IgD-negative memory B cell (primary cell): ENCODE data around the gene TMEM178B. TPM values are rescaled to one million over a fixed set of nuclear protein-coding genes. Genes with fewer than 3 reads are reported as not detected.
"Not testable (repeated sequence)": the region's sequence is repeated elsewhere in the genome, so short reads cannot be mapped to it uniquely, and the experiment has no call there.

ENCODE experiments used
- H3K27ac Mint-ChIP-seq, 3 donors: one replicate each; pipeline ENCODE4 v1.8.0; 2020 to 2022; ENCODE audit warnings: mild to moderate bottlenecking in 3 of 3, mixed read lengths in 3 of 3, moderate library complexity in 1 of 3
- H3K27me3 Mint-ChIP-seq: one replicate; pipeline ENCODE4 v1.8.0; 2021; ENCODE audit warnings: mixed read lengths
- H3K36me3 Mint-ChIP-seq: one replicate; pipeline ENCODE4 v1.8.0; 2020; ENCODE audit warnings: mild to moderate bottlenecking, mixed read lengths
- H3K4me1 Mint-ChIP-seq, 3 donors: one replicate each; pipeline ENCODE4 v1.8.0; 2020 to 2022; ENCODE audit warnings: mixed read lengths in 3 of 3, mild to moderate bottlenecking in 1 of 3
- H3K4me3 Mint-ChIP-seq, 4 donors: one replicate each; pipeline ENCODE4 v1.8.0; 2020 to 2022; ENCODE audit warnings: mild to moderate bottlenecking in 4 of 4, mixed read lengths in 4 of 4, moderate library complexity in 3 of 4
- H3K9me3 Mint-ChIP-seq, 3 donors: one replicate each; pipeline ENCODE4 v1.8.0; 2020 to 2021; ENCODE audit warnings: mixed read lengths in 3 of 3, mild to moderate bottlenecking in 1 of 3
- polyA plus RNA-seq: library from polyadenylated mRNA; unstranded; fragments of 300-500 nt; fragmentation: Illumina TruSeq; gene quantifications from one replicate; pipeline ENCODE4 v1.2.3, GENCODE V29; 2021

TMEM178B gene
- polyA plus RNA-seq, 1 donor from 2014 or later, result not detected

GRCh38 chr7:141320287-141320686 lies 246.4 kb downstream of the TMEM178B start:
- Mint-ChIP-seq H3K27ac (no peak overlapping the region), H3K4me1 (no peaks in the 10 kb centered on the region), H3K27me3 (peaks cover 2% of the 10 kb centered on the region), H3K36me3 (no peaks in the 10 kb centered on the region), H3K4me3 (peak overlapping the region in 1 of 4 donors; percentile 30), H3K9me3 (peaks cover 0 to 3% (median 0%) of the 10 kb centered on the region in 3 donors)

- peaks cover 2% of the 10 kb centered on the region for H3K27me3 Mint-ChIP-seq
- H3K4me3 Mint-ChIP-seq, result no peak overlapping the region
- H3K27ac Mint-ChIP-seq, result no peak overlapping the region
- H3K36me3 Mint-ChIP-seq, result no peaks in the 10 kb centered on the region
- H3K9me3 Mint-ChIP-seq, result peaks cover 0 to 3% (median 0%) of the 10 kb centered on the region in 3 donors
- no peaks in the 10 kb centered on the region for H3K4me1 Mint-ChIP-seq
Observed at GRCh38 chr7:141322383-141322782, 248.5 kb downstream of the TMEM178B start.

- Mint-ChIP-seq H3K36me3 (no peaks in the 10 kb centered on the region), H3K4me3 (no peak overlapping the region), H3K27ac (no peak overlapping the region), H3K27me3 (peaks cover 2% of the 10 kb centered on the region), H3K4me1 (no peaks in the 10 kb centered on the region), H3K9me3 (peaks cover 0 to 3% (median 0%) of the 10 kb centered on the region in 3 donors)
Observed at GRCh38 chr7:141323826-141324225, 250.0 kb downstream of the TMEM178B start.

- no peak overlapping the region for H3K27ac Mint-ChIP-seq
- H3K4me1 Mint-ChIP-seq, result no peaks in the 10 kb centered on the region
- H3K9me3 Mint-ChIP-seq, result peaks cover 0 to 2% (median 0%) of the 10 kb centered on the region in 3 donors
- no peak overlapping the region for H3K4me3 Mint-ChIP-seq
- H3K27me3 Mint-ChIP-seq, result peaks cover 2% of the 10 kb centered on the region
- no peaks in the 10 kb centered on the region for H3K36me3 Mint-ChIP-seq
Observed at GRCh38 chr7:141324870-141325269, 251.0 kb downstream of the TMEM178B start.

GRCh38 chr7:141325275-141325674 lies 251.4 kb downstream of the TMEM178B start:
- Mint-ChIP-seq H3K4me1 (no peaks in the 10 kb centered on the region), H3K27me3 (peaks cover 2% of the 10 kb centered on the region), H3K9me3 (no peaks in the 10 kb centered on the region), H3K4me3 (no peak overlapping the region), H3K27ac (no peak overlapping the region), H3K36me3 (no peaks in the 10 kb centered on the region)

GRCh38 chr7:141328290-141328689 lies 254.4 kb downstream of the TMEM178B start:
- H3K27ac Mint-ChIP-seq, result no peak overlapping the region
- H3K36me3 Mint-ChIP-seq, result no peaks in the 10 kb centered on the region
- no peak overlapping the region for H3K4me3 Mint-ChIP-seq
- H3K4me1 Mint-ChIP-seq, result no peaks in the 10 kb centered on the region
- peaks cover 2% of the 10 kb centered on the region for H3K27me3 Mint-ChIP-seq
- H3K9me3 Mint-ChIP-seq, result peaks cover 0 to 7% (median 0%) of the 10 kb centered on the region in 3 donors

- not testable (repeated sequence) for H3K4me3 Mint-ChIP-seq, H3K9me3 Mint-ChIP-seq, H3K27me3 Mint-ChIP-seq, H3K27ac Mint-ChIP-seq, H3K4me1 Mint-ChIP-seq, H3K36me3 Mint-ChIP-seq
Observed at GRCh38 chr7:141330285-141330684, 256.4 kb downstream of the TMEM178B start.

- Mint-ChIP-seq H3K4me3 (no peak overlapping the region), H3K9me3 (peaks cover 0 to 9% (median 0%) of the 10 kb centered on the region in 3 donors), H3K27me3 (peaks cover 2% of the 10 kb centered on the region), H3K27ac (no peak overlapping the region), H3K4me1 (no peaks in the 10 kb centered on the region), H3K36me3 (no peaks in the 10 kb centered on the region)
Observed at GRCh38 chr7:141333459-141333858, 259.6 kb downstream of the TMEM178B start.

GRCh38 chr7:141335164-141335563 lies 261.3 kb downstream of the TMEM178B start:
- Mint-ChIP-seq H3K9me3 (peaks cover 0 to 9% (median 0%) of the 10 kb centered on the region in 3 donors), H3K36me3 (no peaks in the 10 kb centered on the region), H3K4me1 (no peaks in the 10 kb centered on the region), H3K4me3 (no peak overlapping the region), H3K27me3 (peaks cover 4% of the 10 kb centered on the region), H3K27ac (no peak overlapping the region)

- peaks cover 0 to 2% (median 0%) of the 10 kb centered on the region in 3 donors for H3K9me3 Mint-ChIP-seq
- no peaks in the 10 kb centered on the region for H3K4me1 Mint-ChIP-seq
- H3K36me3 Mint-ChIP-seq, result no peaks in the 10 kb centered on the region
Observed at GRCh38 chr7:141339603-141340002, 265.7 kb downstream of the TMEM178B start.

GRCh38 chr7:141340991-141341390 lies 267.1 kb downstream of the TMEM178B start:
- H3K4me3 Mint-ChIP-seq, result no peak overlapping the region
- no peaks in the 10 kb centered on the region for H3K36me3 Mint-ChIP-seq
- peaks cover 2% of the 10 kb centered on the region for H3K27me3 Mint-ChIP-seq
- H3K9me3 Mint-ChIP-seq, result peaks cover 0 to 2% (median 0%) of the 10 kb centered on the region in 3 donors
- H3K27ac Mint-ChIP-seq, result no peak overlapping the region
- no peaks in the 10 kb centered on the region for H3K4me1 Mint-ChIP-seq

More at GRCh38 chr7:141339603-141340002, 265.7 kb downstream of the TMEM178B start:
- no peak overlapping the region for H3K4me3 Mint-ChIP-seq
- H3K27ac Mint-ChIP-seq, result no peak overlapping the region
- H3K27me3 Mint-ChIP-seq, result peaks cover 4% of the 10 kb centered on the region

GRCh38 chr7:141342621-141343408 lies 269.0 kb downstream of the TMEM178B start:
- Mint-ChIP-seq H3K4me3 (no peak overlapping the region), H3K27me3 (peaks cover 2% of the 10 kb centered on the region), H3K27ac (peak overlapping the region in 1 of 3 donors; percentile 50), H3K9me3 (peaks cover 0 to 4% (median 0%) of the 10 kb centered on the region in 3 donors), H3K36me3 (no peaks in the 10 kb centered on the region), H3K4me1 (no peaks in the 10 kb centered on the region)

GRCh38 chr7:141344153-141344935 lies 270.5 kb downstream of the TMEM178B start:
- H3K4me1 Mint-ChIP-seq, result no peaks in the 10 kb centered on the region

GRCh38 chr7:141348728-141349127 lies 274.9 kb downstream of the TMEM178B start:
- Mint-ChIP-seq H3K9me3 (peaks cover 0 to 4% (median 0%) of the 10 kb centered on the region in 3 donors), H3K36me3 (no peaks in the 10 kb centered on the region), H3K4me3 (no peak overlapping the region), H3K27me3 (peaks cover 1% of the 10 kb centered on the region), H3K4me1 (no peaks in the 10 kb centered on the region), H3K27ac (no peak overlapping the region)

More at GRCh38 chr7:141344153-141344935, 270.5 kb downstream of the TMEM178B start:
- no peak overlapping the region for H3K4me3 Mint-ChIP-seq
- H3K27me3 Mint-ChIP-seq, result peaks cover 3% of the 10 kb centered on the region
- H3K9me3 Mint-ChIP-seq, result peaks cover 0 to 4% (median 0%) of the 10 kb centered on the region in 3 donors
- H3K36me3 Mint-ChIP-seq, result no peaks in the 10 kb centered on the region
- H3K27ac Mint-ChIP-seq, result no peak overlapping the region

GRCh38 chr7:141349338-141349737 lies 275.5 kb downstream of the TMEM178B start:
- no peak overlapping the region for H3K27ac Mint-ChIP-seq
- H3K4me1 Mint-ChIP-seq, result no peaks in the 10 kb centered on the region
- peaks cover 1% of the 10 kb centered on the region for H3K27me3 Mint-ChIP-seq
- H3K9me3 Mint-ChIP-seq, result peaks cover 0 to 4% (median 0%) of the 10 kb centered on the region in 3 donors
- H3K4me3 Mint-ChIP-seq, result no peak overlapping the region
- H3K36me3 Mint-ChIP-seq, result no peaks in the 10 kb centered on the region
